Liver (tissue), 9 donors: ENCODE results near the gene CD2. TPM values are rescaled to one million over a fixed set of nuclear protein-coding genes. Genes with fewer than 3 reads are reported as not detected.

Experiments
- DNase-seq: peaks from one replicate; pipeline ENCODE4 v3.0.0-alpha.2; 2017; ENCODE audit warnings: low spot score
- H3K27ac ChIP-seq, 2 donors: one replicate each; pipeline ENCODE4 v1.7.0; 2013; ENCODE audit warnings: inconsistent platforms in 2 of 2, low read length in 2 of 2, control low read depth in 1 of 2, low read depth in 1 of 2, mild to moderate bottlenecking in 1 of 2
- H3K27me3 ChIP-seq, 4 donors: one replicate each; pipeline versions ENCODE4 v1.6.1 to v1.7.0; 2013; ENCODE audit warnings: low read length in 3 of 4, inconsistent platforms in 1 of 4, mild to moderate bottlenecking in 1 of 4, moderate library complexity in 1 of 4; ENCODE audit not compliant: control insufficient read depth in 4 of 4, insufficient read depth in 4 of 4
- H3K36me3 ChIP-seq, 4 donors: one replicate each; pipeline versions ENCODE4 v1.6.1 to v1.7.0; 2013; ENCODE audit warnings: low read length in 3 of 4, mild to moderate bottlenecking in 3 of 4, low read depth in 1 of 4, moderate library complexity in 1 of 4; ENCODE audit not compliant: control insufficient read depth in 4 of 4, insufficient read depth in 3 of 4
- H3K4me1 ChIP-seq, 4 donors: one replicate each; pipeline versions ENCODE4 v1.6.1 to v1.7.0; 2013; ENCODE audit warnings: low read length in 3 of 4, mild to moderate bottlenecking in 3 of 4, moderate library complexity in 1 of 4; ENCODE audit not compliant: control insufficient read depth in 4 of 4, insufficient read depth in 4 of 4
- H3K4me3 ChIP-seq, 3 donors: one replicate each; pipeline versions ENCODE4 v1.6.1 to v1.7.0; 2013; ENCODE audit warnings: low read length in 3 of 3, control low read depth in 1 of 3, low read depth in 1 of 3, mild to moderate bottlenecking in 1 of 3
- H3K9ac ChIP-seq, 2 donors: one replicate each; pipeline ENCODE4 v1.7.0; 2013; ENCODE audit warnings: low read length in 2 of 2, mild to moderate bottlenecking in 2 of 2, moderate library complexity in 2 of 2, control low read depth in 1 of 2, low read depth in 1 of 2
- H3K9me3 ChIP-seq, 4 donors: one replicate each; pipeline versions ENCODE4 v1.6.1 to v1.7.0; 2013; ENCODE audit warnings: low read length in 3 of 4; ENCODE audit not compliant: control insufficient read depth in 4 of 4
- EGR1 ChIP-seq, 2 donors: IDR thresholded peaks; 2 replicates each; pipeline ENCODE4 v1.6.1; 2016 to 2018; ENCODE audit warnings: antibody characterized with exemption in 2 of 2, low read depth in 2 of 2
- FOXA1 ChIP-seq: IDR thresholded peaks from 2 replicates; pipeline ENCODE4 v1.6.1; 2016; ENCODE audit warnings: antibody characterized with exemption
- FOXA2 ChIP-seq: IDR thresholded peaks from 2 replicates; pipeline ENCODE4 v1.6.1; 2016; ENCODE audit warnings: antibody characterized with exemption
- HNF4A ChIP-seq, 2 donors: conservative IDR thresholded peaks; 2 replicates each; pipeline ENCODE4 v1.6.1; 2016; ENCODE audit warnings: antibody characterized with exemption in 2 of 2, mild to moderate bottlenecking in 2 of 2
- HNF4G ChIP-seq: IDR thresholded peaks from 2 replicates; pipeline ENCODE4 v1.6.1; 2016; ENCODE audit warnings: antibody characterized with exemption
- JUND ChIP-seq, 2 donors: IDR thresholded peaks; 2 replicates each; pipeline ENCODE4 v1.6.1; 2016; ENCODE audit warnings: antibody characterized with exemption in 2 of 2
- NR2F2 ChIP-seq: IDR thresholded peaks from 2 replicates; pipeline ENCODE4 v1.6.1; 2016; ENCODE audit warnings: antibody characterized with exemption
- RAD21 ChIP-seq, 2 donors: IDR thresholded peaks; 2 replicates each; pipeline ENCODE4 v1.6.1; 2016; ENCODE audit warnings: antibody characterized with exemption in 2 of 2, mild to moderate bottlenecking in 2 of 2
- RXRA ChIP-seq, 2 donors: IDR thresholded peaks; 2 replicates each; pipeline ENCODE4 v1.6.1; 2017 to 2018; ENCODE audit warnings: antibody characterized with exemption in 2 of 2, mild to moderate bottlenecking in 1 of 2
- SP1 ChIP-seq: IDR thresholded peaks from 2 replicates; pipeline ENCODE4 v1.6.1; 2018; ENCODE audit warnings: antibody characterized with exemption, mild to moderate bottlenecking
- TAF1 ChIP-seq: conservative IDR thresholded peaks from 2 replicates; pipeline ENCODE4 v1.6.1; 2016; ENCODE audit warnings: antibody characterized with exemption, mild to moderate bottlenecking
- YY1 ChIP-seq: IDR thresholded peaks from 2 replicates; pipeline ENCODE4 v1.6.1; 2016; ENCODE audit warnings: antibody characterized with exemption, mild to moderate bottlenecking
- WGBS: extraction: QIAGEN DNeasy Blood & Tissue Kit; methylation state at CpG from one replicate; pipeline ENCODE4 v1.1.7; 2013; 5-methylcytosine and 5-hydroxymethylcytosine counted together
- polyA plus RNA-seq, 2 donors: library from polyadenylated mRNA; stranded (reverse) in 1 of 2; unstranded in 1 of 2; fragments of 200-250 nt in 1 of 2; fragments of >200 nt in 1 of 2; fragmentation: Nextera tagmentation in 1 of 2; extraction: Ambion mirVana in 1 of 2; gene quantifications; one replicate each; pipeline versions ENCODE4 v1.2.1 to v1.2.3, GENCODE V29; 2013 to 2015
- total RNA-seq, 2 donors: library from RNA; depleted of rRNA; stranded (reverse); fragments of >200 nt; gene quantifications; one replicate each; pipeline ENCODE4 v1.2.3, GENCODE V29; 2014
- TF ChIP-seq, protein P1 (sequence below): IDR thresholded peaks from 2 replicates; pipeline ENCODE4 v1.6.1; 2016; ENCODE audit warnings: antibody characterized with exemption
- TF ChIP-seq, protein P2 (sequence below): IDR thresholded peaks from 2 replicates; pipeline ENCODE4 v1.6.1; 2016; ENCODE audit warnings: antibody characterized with exemption, mild to moderate bottlenecking
- TF ChIP-seq, protein P3 (sequence below): fragments of 150-350 bp; IDR thresholded peaks from 2 replicates; pipeline ENCODE4 v1.5.1; 2017; ENCODE audit warnings: improper control_type of control experiment, low read depth, low read length; ENCODE audit not compliant: missing input control
- TF ChIP-seq, protein P4 (sequence below): IDR thresholded peaks from 2 replicates; pipeline ENCODE4 v1.6.1; 2016; ENCODE audit warnings: antibody characterized with exemption
- TF ChIP-seq, protein P5 (sequence below): IDR thresholded peaks from 2 replicates; pipeline ENCODE4 v1.6.1; 2016; ENCODE audit warnings: antibody characterized with exemption
- donor health status: healthy.
- donor health status: healthy.
- donor health status: healthy.
- donor health status: healthy.
- donor health status: healthy.

The CD2 gene
- total and polyA plus RNA-seq, 4 donors: 0.28 to 1.5 (median 0.89) TPM

DNA sequence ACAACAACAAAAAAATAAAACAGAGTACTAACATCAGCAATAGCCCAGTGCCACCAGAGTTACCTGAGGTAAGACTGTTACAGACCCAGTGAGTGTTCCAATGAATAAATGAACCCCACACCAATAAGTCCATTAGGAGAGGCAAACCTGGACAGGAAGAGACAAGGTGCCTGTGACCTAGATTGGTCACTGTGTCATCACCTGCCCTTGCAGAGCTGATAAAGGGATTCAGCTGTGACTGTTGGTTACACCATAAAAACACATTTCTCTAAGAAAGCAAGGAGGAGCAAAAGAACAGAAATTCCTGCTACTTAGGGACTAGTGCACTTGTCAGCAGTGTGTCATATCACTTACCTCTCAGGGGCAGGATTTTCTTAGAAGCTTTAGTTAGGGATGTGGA, 37.5 kb downstream of the CD2 start:
- TF ChIP-seq HNF4A (conservative IDR thresholded peaks at IDR 0.05) (no peak), JUND (IDR thresholded peaks at IDR 0.05) (no peak), RXRA (IDR thresholded peaks at IDR 0.05) (no peak), FOXA1 (no peak), YY1 (no peak), RAD21 (IDR thresholded peaks at IDR 0.05) (no peak), HNF4G (no peak), EGR1 (IDR thresholded peaks at IDR 0.05; ENCODE audit: low read depth in 2 of 2) (no peak), SP1 (no peak), TAF1 (no peak), FOXA2 (no peak), NR2F2 (no peak)
- TF ChIP-seq, protein P1, sequence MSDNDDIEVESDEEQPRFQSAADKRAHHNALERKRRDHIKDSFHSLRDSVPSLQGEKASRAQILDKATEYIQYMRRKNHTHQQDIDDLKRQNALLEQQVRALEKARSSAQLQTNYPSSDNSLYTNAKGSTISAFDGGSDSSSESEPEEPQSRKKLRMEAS: no peak
- TF ChIP-seq, protein P2, sequence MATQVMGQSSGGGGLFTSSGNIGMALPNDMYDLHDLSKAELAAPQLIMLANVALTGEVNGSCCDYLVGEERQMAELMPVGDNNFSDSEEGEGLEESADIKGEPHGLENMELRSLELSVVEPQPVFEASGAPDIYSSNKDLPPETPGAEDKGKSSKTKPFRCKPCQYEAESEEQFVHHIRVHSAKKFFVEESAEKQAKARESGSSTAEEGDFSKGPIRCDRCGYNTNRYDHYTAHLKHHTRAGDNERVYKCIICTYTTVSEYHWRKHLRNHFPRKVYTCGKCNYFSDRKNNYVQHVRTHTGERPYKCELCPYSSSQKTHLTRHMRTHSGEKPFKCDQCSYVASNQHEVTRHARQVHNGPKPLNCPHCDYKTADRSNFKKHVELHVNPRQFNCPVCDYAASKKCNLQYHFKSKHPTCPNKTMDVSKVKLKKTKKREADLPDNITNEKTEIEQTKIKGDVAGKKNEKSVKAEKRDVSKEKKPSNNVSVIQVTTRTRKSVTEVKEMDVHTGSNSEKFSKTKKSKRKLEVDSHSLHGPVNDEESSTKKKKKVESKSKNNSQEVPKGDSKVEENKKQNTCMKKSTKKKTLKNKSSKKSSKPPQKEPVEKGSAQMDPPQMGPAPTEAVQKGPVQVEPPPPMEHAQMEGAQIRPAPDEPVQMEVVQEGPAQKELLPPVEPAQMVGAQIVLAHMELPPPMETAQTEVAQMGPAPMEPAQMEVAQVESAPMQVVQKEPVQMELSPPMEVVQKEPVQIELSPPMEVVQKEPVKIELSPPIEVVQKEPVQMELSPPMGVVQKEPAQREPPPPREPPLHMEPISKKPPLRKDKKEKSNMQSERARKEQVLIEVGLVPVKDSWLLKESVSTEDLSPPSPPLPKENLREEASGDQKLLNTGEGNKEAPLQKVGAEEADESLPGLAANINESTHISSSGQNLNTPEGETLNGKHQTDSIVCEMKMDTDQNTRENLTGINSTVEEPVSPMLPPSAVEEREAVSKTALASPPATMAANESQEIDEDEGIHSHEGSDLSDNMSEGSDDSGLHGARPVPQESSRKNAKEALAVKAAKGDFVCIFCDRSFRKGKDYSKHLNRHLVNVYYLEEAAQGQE: no peak
- TF ChIP-seq, protein P3, sequence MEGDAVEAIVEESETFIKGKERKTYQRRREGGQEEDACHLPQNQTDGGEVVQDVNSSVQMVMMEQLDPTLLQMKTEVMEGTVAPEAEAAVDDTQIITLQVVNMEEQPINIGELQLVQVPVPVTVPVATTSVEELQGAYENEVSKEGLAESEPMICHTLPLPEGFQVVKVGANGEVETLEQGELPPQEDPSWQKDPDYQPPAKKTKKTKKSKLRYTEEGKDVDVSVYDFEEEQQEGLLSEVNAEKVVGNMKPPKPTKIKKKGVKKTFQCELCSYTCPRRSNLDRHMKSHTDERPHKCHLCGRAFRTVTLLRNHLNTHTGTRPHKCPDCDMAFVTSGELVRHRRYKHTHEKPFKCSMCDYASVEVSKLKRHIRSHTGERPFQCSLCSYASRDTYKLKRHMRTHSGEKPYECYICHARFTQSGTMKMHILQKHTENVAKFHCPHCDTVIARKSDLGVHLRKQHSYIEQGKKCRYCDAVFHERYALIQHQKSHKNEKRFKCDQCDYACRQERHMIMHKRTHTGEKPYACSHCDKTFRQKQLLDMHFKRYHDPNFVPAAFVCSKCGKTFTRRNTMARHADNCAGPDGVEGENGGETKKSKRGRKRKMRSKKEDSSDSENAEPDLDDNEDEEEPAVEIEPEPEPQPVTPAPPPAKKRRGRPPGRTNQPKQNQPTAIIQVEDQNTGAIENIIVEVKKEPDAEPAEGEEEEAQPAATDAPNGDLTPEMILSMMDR: no peak
- H3K36me3 ChIP-seq: no peaks in the 10 kb centered on the region
- H3K9me3 ChIP-seq: no peaks in the 10 kb centered on the region
- no peak overlapping the region for H3K4me3 ChIP-seq
- no peak overlapping the region for H3K27ac ChIP-seq
- DNase-seq: no peak
- no peaks in the 10 kb centered on the region for H3K27me3 ChIP-seq
- H3K9ac ChIP-seq: no peak overlapping the region
- H3K4me1 ChIP-seq: no peaks in the 10 kb centered on the region

DNA sequence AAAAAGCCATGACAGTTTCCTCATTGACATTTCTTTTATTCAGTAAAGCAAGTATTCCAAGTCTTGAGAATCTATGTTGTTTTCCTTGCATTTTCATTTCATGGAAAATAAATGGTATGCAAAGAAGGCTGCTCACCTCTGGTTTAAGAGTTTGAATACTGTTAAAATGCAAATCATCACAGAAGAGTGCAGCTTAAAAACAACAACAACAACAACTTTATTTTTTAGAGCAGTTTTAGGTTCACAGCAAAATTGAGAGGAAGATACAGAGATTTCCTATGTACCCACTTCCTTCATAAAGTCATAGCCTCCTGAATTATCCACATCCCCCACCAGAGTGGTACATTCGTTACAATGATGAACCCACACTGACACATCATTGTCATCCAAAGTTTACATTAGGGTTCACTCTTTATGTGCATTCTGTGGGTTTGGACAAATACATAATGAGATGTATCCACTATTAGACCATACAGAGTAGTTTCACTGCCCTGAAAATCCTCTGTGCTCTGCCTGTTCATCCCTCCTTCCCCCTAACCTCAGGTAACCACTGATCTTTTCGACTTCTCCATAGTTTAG, 39.2 kb downstream of the CD2 start:
- no peaks in the 10 kb centered on the region for H3K36me3 ChIP-seq
- H3K27me3 ChIP-seq: no peaks in the 10 kb centered on the region
- TF ChIP-seq YY1 (no peak), TAF1 (no peak), RXRA (IDR thresholded peaks at IDR 0.05) (no peak), SP1 (no peak), FOXA1 (no peak), HNF4A (conservative IDR thresholded peaks at IDR 0.05) (no peak), RAD21 (IDR thresholded peaks at IDR 0.05) (no peak), JUND (IDR thresholded peaks at IDR 0.05) (no peak), EGR1 (IDR thresholded peaks at IDR 0.05; ENCODE audit: low read depth in 2 of 2) (no peak), FOXA2 (no peak), NR2F2 (no peak)
- TF ChIP-seq, protein P3: no peak
- TF ChIP-seq, protein P1: no peak
- TF ChIP-seq, protein P2: no peak
- TF ChIP-seq, protein P4, sequence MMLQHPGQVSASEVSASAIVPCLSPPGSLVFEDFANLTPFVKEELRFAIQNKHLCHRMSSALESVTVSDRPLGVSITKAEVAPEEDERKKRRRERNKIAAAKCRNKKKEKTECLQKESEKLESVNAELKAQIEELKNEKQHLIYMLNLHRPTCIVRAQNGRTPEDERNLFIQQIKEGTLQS: no peak
- TF ChIP-seq, protein P5, sequence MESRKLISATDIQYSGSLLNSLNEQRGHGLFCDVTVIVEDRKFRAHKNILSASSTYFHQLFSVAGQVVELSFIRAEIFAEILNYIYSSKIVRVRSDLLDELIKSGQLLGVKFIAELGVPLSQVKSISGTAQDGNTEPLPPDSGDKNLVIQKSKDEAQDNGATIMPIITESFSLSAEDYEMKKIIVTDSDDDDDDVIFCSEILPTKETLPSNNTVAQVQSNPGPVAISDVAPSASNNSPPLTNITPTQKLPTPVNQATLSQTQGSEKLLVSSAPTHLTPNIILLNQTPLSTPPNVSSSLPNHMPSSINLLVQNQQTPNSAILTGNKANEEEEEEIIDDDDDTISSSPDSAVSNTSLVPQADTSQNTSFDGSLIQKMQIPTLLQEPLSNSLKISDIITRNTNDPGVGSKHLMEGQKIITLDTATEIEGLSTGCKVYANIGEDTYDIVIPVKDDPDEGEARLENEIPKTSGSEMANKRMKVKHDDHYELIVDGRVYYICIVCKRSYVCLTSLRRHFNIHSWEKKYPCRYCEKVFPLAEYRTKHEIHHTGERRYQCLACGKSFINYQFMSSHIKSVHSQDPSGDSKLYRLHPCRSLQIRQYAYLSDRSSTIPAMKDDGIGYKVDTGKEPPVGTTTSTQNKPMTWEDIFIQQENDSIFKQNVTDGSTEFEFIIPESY: no peak
- no peak overlapping the region for H3K4me3 ChIP-seq
- no peaks in the 10 kb centered on the region for H3K9me3 ChIP-seq
- no peak for DNase-seq
- no peak overlapping the region for H3K27ac ChIP-seq
- H3K4me1 ChIP-seq: no peaks in the 10 kb centered on the region
- 76% methylated on average over 2 of the region's 2 CpGs for WGBS
- no peak overlapping the region for H3K9ac ChIP-seq
